Choroid plexus epithelial cell (primary cell): ENCODE results near the gene DEPDC7.
"Not testable (repeated sequence)": the region's sequence is repeated elsewhere in the genome, so short reads cannot be mapped to it uniquely, and the experiment has no call there.

ENCODE experiments used
- DNase-seq: peaks from one replicate; pipeline ENCODE4 v3.0.0-alpha.2; 2010; ENCODE audit warnings: low read depth
- H3K4me3 ChIP-seq: 2 replicates; pipeline ENCODE4 v1.5.1; 2011; ENCODE audit warnings: low read depth, mild to moderate bottlenecking, control low read depth, low read length, moderate library complexity
- TF ChIP-seq, protein P1 (sequence below): conservative IDR thresholded peaks from 2 replicates; pipeline ENCODE4 v1.5.1; 2011; ENCODE audit warnings: low read depth, mild to moderate bottlenecking, control low read depth, inconsistent platforms, low read length, moderate library complexity

Gene DEPDC7

DNA sequence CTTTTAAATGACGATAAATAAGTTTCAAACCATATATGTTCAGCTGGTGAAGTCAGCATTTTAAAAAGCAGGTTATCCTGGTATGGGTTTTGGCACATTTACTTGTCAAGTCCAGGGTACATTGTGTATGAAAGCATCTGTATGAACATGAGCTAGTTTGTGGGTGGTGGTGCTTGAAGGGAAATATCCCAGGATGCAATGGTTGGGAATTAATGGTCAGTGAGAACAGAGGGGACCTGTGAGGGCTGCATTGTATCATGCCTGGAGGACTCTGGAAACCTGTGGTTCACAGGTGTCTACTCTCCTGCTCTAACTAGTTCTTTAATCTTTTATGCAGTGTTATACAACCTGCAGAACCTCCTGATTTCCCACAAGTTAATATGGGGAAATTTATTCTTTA is 5.8 kb downstream of the DEPDC7 start:
- no peak overlapping the region for H3K4me3 ChIP-seq
- TF ChIP-seq, protein P1, sequence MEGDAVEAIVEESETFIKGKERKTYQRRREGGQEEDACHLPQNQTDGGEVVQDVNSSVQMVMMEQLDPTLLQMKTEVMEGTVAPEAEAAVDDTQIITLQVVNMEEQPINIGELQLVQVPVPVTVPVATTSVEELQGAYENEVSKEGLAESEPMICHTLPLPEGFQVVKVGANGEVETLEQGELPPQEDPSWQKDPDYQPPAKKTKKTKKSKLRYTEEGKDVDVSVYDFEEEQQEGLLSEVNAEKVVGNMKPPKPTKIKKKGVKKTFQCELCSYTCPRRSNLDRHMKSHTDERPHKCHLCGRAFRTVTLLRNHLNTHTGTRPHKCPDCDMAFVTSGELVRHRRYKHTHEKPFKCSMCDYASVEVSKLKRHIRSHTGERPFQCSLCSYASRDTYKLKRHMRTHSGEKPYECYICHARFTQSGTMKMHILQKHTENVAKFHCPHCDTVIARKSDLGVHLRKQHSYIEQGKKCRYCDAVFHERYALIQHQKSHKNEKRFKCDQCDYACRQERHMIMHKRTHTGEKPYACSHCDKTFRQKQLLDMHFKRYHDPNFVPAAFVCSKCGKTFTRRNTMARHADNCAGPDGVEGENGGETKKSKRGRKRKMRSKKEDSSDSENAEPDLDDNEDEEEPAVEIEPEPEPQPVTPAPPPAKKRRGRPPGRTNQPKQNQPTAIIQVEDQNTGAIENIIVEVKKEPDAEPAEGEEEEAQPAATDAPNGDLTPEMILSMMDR = no peak
- no peak for DNase-seq

DNA sequence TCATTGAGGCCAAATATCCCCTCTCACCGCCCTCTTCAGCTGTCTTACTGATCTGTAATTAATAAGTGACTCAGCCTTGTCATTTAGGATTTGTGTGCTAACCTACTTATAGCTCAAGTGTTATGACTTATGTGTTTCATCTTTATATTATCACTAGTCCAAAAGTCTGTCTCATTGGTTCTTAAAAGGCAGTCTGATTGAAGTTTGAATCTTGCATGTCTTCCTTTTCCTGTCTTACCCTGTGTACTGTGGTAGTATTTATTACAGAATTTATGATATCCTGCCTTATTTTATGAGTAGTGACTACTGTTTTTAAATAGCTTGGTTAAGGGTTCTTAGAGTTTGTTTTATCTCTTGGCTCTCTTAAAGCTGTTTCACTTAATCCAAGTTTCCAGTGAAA is 6.3 kb downstream of the DEPDC7 start:
- DNase-seq = no peak
- H3K4me3 ChIP-seq = no peak overlapping the region
- TF ChIP-seq, protein P1 = no peak

DNA sequence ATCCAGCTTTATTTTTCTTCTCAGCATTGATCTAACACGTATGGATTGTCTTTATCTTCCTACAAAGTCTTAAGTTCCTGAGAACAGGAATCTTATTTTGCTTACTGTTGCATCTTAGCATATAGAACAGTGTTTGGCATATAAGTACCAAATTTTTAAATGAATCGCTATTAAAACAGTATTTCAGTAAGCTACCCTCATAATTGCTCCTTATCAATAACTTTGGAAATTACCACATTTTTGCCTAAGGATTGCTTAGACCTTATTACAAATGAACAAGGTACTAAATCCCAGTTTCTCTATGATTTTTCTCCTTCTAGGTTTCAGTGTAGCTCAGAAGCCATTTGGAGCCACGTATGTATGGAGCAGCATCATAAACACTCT is 9.7 kb downstream of the DEPDC7 start:
- no peak for DNase-seq
- no peak overlapping the region for H3K4me3 ChIP-seq
- TF ChIP-seq, protein P1 = no peak

GRCh38 chr11:33027233-33027632 is 11.6 kb downstream of the DEPDC7 start:
- no peak for DNase-seq
- TF ChIP-seq, protein P1 = no peak

GRCh38 chr11:33027846-33028536 is 12.3 kb downstream of the DEPDC7 start:
- H3K4me3 ChIP-seq = no peak overlapping the region
- peak; percentile 46 for DNase-seq
- TF ChIP-seq, protein P1 = no peak

More at GRCh38 chr11:33027233-33027632, 11.6 kb downstream of the DEPDC7 start:
- no peak overlapping the region for H3K4me3 ChIP-seq

DNA sequence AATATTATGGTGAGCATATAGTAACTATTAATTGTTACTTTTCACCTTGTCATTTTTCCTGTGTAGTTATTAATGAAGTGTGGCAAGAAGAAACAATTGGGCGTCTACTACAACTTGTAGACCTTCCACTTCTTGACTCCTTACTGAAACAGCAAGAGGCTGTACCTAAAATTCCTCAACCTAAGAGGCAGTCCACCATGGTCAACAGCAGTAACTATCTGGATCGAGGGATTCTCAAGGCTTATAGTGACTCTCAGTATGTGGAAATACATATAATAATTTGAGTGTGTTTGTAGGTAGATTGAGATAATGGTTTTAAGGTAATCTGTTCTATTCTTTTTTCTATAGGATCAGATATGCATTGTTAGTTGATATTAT is 12.8 kb downstream of the DEPDC7 start:
- no peak overlapping the region for H3K4me3 ChIP-seq
- TF ChIP-seq, protein P1 = no peak
- no peak for DNase-seq

DNA sequence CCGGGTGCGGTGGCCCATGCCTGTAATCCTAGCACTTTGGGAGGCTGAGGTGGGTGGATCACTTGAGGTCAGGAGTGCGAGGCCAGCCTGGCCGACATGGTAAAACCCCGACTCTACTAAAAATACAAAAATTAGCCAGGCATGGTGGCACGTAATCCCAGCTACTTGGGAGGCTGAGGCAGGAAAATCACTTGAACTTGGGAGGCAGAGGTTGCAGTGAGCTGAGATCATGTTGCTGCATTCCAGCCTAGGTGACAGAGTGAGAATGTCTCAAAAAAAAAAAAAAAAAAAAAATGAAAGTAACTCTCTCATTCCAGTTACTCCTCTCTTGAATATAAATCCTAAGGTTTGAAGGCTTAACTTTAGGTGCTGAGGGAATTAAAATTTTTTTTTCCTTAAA is 13.5 kb downstream of the DEPDC7 start:
- not testable (repeated sequence) for H3K4me3 ChIP-seq, DNase-seq

- TF ChIP-seq, protein P1 = no peak
- DNase-seq = no peak
- H3K4me3 ChIP-seq = no peak overlapping the region
These were observed 17.8 kb downstream of the DEPDC7 start for GRCh38 chr11:33033493-33033892.
